GM21367 (cell line): ENCODE measurements around the gene PTPRN2.
"Not testable (repeated sequence)": the region's sequence is repeated elsewhere in the genome, so short reads cannot be mapped to it uniquely, and the experiment has no call there.

Experiments
- ATAC-seq: cut with Tn5 transposase; IDR thresholded peaks from one replicate; pipeline ENCODE4 v1.9.1; 2021; ENCODE audit not compliant: unreplicated experiment

PTPRN2 gene

DNA sequence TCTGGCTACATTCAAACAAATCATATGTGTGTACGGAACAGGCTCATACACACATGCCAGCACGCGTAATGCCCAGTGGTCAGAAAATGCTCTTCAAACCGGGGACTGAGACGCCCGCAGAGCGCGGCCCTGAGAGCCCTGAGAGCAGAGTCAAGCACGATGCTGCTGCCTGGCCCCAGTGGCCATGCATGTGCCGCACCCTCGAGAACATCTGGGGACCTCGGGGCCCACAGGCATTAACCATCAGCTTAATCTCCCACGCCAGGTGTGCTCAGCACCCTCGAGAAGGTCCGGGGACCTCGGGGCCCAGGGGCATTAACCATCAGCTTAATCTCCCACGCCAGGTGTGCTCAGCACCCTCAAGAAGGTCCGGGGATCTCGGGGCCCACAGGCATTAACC, 163.1 kb downstream of the PTPRN2 start:
- no peak for ATAC-seq

DNA sequence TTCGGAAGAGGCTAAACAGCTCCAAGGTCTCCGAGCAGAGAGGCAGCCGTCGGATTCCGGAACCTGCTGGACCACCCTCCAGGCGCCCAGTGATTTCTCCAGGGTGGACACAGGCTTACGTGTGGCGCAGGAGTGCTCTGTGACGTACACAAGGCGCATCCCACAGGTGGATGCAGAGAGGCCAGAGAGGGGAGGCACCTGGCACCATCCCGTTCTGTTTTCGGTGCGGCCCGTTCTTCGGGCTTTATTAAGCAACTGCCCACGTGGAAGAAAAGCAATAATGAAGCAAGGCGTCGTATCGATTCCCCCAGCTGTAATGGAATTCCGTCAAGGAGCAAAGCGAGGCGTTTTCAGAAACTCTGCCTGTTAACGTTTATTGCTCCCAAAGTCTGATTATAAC, 163.6 kb downstream of the PTPRN2 start:
- ATAC-seq = no peak

DNA sequence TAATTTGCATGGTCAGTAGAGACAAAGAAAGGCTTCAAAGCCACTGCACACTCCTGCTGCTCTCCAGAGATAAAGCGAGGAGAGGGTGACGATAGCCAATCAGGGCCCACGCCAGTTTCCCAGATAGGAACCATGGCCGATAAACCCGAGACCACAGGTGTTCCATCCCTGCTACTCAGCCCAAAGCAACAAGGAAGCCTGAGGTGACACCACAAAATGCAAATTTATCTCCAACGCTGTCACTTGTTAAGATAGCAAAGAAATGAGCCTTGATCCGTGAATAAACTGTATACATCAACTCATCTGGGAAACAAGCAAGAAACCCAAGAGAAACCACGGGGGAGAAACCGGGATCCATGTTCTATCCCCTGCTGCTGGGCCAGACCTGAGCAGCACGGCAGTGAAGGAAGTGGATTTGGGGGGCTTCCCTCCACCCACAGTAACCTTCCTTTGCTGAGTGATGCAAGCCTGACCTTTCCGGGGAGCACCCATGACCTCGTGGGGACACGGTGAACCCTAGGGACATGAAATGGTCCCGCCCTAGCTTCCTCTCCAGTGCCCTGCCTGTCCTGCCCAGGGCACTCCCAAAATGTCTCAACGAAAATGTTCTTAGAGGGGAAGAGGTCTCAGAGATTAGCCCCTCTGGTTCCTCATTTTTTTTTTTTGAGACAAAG, 164.6 kb downstream of the PTPRN2 start:
- no peak for ATAC-seq

DNA sequence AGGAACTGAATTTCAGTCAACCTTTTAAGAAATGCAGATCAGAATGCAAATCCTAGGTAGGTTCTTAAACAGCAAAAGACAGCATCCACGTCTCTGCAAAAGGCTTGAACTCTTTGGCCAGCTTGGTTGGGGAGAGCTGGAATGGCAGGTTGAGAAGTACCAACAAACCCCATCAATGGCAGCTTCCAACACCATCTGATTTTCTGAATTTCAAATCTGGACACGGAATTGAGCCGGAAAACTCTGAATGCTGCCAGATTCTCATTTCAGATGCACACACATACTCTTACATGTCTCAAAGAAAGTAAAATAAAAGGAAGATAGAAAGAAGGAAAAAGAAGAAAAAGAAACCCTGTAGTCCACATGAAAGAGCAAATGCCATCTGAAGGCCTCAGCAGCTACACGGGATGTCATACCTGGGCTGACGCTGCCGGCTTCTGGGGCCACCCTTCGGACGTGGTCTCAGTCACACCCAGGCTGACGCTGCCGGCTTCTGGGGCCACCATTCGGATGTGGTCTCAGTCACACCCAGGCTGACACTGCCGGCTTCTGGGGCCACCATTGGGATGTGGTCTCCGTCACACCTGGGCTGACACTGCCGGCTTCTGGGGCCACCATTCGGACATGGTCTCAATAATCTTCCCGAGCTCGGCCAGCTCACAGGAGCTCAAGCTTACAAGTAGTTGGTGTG, 165.3 kb downstream of the PTPRN2 start:
- ATAC-seq = no peak

DNA sequence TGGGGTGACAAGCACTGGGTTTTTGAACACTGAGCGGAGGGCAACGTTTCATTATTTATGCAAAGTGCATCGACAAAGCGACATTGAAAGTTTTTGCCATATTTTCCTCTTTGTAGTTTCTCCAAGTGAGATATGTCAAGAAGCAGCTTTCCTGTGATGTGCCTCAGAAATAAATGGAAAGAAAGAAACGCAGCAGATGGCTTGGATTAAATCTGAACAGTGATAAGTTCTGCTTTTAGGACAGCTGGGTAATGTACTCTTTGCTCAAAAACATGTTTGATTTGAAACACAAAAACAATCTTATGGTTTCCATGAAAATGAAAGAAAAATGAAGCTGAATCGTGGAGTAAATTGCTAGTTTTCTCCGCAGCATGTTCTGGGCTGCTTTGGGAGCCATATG, 166.3 kb downstream of the PTPRN2 start:
- ATAC-seq = no peak

DNA sequence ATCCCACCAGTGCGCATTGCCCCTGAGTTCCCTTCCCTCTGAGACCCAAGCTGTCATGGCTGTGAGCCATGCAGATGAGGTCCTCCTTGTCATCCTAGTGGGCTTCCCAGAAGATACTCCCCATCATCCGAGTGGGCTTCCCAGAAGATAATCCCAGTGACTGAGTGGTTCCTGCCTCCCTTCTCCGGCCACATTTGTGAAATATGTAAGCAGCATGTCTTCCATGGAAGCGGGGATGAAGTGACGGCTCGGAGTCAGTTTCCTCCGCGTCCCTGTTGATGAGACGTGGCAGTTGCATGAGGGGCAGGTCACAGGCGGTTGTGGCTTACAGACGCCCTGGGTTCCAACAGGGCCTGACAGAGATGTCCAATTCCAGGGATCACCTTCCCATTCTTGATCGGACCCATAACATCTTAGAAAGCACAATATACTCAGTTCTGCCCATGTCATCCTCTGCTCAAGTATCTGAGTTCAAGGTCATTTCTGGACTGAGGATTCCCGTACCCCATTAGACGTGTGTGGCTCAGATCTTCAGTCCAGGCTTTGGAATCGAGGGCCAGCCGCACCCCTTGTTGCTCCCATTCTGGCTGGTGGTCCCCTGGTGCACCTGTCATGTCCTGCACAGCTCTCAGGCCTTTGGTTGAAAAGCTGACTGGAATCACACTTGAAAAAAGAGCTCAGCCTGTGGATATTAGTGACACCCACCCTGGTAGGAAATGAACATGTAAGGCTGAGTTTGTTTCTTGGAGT, 166.9 kb downstream of the PTPRN2 start:
- ATAC-seq = no peak

DNA sequence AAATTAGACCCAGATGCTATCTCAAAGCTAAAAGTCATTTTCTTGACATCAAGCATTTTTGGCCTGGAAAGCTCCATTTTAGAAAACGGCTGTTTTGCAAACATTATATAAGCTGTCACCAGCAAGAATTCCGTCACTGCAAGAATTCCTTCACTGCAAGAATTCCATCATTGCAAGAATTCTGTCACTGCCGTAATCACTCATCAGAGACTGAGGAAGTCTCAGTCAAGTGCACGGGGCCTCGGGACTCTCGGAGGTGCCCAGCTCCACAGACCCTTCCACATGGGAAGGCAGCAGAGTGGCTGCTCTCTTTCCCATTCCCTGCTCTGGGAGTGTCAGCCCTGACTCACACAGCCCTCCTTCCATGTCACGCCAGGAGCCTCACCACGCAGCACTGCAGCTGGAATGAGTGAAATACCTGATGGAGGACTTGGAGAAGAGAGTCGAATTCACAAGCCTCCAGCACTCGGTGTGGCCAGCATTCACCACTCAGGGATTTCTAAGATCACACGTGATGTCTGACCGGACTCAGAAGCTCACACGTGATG, 168.3 kb downstream of the PTPRN2 start:
- ATAC-seq = no peak

DNA sequence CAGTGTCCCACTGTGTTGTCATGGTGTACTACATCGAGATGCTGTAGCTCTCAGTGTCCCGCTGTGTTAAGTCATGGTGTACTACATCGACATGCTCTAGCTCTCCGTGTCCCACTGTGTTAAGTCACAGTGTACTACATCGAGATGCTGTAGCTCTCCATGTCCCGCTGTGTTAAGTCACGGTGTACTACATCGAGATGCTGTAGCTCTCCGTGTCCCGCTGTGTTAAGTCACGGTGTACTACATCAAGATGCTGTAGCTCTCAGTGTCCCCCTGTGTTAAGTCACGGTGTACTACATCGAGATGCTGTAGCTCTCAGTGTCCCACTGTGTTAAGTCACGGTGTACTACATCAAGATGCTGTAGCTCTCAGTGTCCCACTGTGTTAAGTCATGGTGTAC, 169.2 kb downstream of the PTPRN2 start:
- not testable (repeated sequence) for ATAC-seq

DNA sequence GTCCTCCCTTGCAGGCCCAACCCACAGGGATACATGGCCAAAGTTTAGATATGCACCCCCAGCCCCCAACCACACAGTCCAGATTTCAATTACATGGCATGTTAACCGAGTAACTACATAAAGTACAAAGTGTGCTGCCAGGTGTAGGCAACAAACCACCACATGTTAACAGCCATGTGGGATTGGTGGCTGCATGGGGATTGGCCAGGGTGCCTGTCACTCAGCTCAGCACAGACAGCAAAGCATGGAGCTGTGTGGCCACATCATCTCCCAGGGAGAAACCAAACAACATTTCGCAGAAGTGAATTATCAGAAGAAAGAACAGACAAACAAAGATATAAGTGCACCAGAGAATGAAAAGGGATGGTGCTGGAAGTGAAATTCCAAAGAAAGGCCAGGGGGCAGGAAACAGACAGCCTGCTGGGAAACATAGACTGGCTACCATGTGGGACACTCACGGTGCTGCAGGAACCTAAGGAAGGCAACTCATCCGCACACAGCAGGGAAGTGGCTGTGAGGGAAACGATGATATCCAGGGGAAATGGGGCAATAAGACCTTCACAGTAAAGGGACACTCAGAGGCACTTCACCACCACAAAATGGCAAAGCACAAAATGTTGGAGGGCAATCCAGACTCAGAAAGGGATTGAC, 171.2 kb downstream of the PTPRN2 start:
- ATAC-seq = no peak

DNA sequence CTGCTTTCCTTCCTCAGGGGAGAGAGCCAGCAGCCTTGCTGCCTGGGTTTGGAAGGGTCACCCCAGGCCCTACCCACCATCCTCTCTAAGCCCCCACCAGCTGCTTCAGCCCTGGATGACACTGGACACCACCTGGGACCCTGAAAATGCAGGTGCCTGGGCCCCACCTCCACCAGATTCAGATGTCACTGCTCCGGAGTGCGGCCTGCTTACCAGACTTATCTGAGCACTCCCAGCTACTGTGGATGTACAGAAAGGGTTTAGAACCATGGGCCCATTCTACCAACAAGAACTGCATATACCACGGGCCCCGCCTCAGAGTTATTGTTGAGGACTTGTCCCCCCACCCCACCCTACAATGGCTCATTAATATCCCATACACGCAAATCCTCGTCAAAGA, 172.3 kb downstream of the PTPRN2 start:
- no peak for ATAC-seq

DNA sequence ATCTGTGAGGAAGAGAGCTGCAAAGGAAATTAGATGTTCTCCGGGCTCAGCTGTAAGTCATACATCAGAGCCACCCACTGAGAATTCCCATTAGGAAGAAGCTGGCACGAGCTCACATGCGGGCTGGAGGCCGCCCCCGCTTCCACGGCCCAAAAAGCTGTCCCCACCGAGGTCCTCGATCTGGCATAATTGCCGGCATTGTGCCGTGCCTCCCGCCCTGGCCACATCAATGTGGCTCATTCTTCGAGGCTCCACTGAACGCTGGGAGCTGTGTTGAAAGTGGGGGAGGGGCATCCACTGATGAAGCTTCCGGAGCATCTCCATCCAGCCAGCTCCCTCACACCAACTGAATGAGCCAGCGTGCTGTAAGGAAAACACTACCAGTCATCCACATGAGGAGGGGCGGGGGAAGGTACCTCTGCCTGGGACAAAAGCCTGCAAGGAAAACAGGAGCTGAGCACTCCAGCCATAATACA, 173.1 kb downstream of the PTPRN2 start:
- no peak for ATAC-seq

DNA sequence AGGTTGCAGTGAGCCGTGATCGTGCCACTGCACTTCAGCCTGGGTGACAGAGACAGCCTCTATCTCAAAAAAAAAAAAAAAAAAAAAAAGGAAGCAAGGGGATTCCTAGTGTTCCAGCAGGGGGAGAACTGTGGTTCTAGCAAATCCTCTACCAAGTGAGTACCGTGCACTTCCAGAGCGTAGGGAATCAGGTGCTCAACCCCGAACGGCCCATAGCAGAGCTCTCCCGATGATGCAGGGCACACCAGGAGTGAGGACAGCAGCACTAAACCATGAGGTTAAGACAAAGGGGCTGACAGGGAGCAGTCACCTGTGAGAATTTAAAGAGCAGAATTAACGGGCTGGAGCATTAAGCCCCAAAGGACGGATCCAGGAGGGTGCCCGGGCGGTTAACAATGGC, 173.6 kb downstream of the PTPRN2 start:
- no peak for ATAC-seq

DNA sequence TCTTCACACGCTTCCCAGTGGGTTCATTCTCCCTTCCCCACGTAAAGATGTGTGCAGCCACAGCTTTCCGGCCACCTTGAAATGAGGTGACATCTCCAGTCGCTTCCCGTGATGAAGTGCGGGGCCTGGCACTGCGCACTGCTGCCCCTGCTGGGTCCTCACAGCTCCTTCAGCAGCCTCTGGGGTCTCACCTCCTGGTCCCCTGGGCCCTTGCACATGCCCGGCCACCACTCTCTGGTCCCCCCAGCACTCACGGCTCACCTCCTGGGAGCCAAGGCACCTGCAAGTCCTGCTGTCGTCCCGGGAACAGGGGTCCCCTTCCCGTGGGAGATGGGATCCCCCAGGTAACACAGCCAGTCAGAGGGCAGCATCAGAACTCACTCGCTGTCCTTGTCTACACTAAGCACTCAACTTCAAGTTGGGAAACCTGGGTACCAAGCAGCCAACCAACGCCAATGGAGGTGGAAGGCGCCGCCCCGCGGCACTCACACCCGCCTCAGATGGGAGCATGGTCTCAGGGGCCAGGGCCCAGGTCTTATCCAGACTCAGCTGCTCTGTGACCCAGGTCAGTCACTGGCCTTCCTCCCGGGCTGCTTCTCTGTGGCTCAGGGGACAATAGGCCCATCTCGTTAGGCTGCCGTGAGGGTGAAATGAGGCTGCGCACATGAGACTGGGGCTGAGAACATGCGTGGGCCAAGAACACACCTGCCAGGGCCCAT, 176.2 kb downstream of the PTPRN2 start:
- no peak for ATAC-seq

DNA sequence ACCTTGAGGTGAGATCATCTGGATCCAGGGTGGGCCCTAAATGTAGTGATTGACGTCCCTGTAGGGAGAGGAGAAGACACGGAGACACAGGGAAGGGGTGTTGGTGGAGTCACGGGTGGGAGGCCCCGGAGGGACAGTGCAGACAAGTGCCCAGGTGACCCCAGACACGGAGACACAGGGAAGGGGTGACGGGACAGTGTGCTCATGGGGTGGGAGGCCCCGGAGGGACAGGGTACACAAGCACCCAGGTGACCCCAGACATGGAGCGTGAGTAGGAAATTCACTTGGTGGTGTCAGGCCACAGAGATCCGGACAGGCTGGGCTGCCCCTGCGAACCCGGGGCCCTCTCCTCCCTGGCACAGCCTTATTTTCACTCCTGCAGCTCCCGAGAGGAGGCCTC, 176.9 kb downstream of the PTPRN2 start:
- no peak for ATAC-seq

DNA sequence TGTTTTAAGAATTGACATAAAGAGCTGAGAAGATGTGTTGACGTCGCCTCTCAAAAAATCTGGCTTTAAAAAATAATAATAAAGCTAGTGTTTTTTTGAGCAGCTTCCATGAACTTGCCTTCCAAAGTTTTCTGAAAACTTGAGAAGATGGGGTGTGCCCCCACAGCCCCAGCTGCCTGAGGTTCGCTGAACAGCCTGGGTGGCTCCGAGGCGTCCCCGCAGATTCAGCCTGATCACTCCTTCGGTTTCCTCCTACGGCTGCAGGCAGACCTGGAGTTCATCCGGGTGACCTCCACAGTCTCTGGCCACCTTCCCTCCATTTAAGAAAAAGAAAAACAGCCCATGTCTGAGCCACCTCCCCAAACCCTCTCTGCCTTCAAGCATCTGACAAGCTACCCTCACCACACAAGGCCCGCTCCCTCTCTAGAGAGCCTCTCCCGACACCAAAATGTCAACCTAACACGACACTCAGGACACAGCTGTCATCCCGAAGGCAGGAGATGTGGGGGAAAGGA, 177.8 kb downstream of the PTPRN2 start:
- ATAC-seq = no peak

DNA sequence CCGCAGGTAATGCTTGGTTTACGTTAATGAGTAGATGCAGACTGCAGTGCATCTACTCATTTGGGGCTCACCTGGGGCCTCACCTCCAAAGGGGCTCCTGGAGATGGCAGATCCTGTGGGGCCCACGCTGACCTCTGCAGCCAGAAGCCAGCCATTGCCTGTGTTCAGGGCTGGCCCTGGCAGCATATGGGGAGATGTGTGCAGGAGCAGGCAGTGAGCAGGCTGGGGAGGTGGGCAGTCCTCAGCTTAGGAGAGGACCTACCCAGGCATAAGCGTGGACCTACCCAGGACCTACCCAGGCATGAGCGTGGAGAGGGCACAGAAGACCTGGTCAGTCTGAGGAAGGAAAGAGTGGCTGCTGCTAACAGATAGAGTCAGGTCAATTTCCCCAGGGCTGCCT, 178.5 kb downstream of the PTPRN2 start:
- no peak for ATAC-seq

DNA sequence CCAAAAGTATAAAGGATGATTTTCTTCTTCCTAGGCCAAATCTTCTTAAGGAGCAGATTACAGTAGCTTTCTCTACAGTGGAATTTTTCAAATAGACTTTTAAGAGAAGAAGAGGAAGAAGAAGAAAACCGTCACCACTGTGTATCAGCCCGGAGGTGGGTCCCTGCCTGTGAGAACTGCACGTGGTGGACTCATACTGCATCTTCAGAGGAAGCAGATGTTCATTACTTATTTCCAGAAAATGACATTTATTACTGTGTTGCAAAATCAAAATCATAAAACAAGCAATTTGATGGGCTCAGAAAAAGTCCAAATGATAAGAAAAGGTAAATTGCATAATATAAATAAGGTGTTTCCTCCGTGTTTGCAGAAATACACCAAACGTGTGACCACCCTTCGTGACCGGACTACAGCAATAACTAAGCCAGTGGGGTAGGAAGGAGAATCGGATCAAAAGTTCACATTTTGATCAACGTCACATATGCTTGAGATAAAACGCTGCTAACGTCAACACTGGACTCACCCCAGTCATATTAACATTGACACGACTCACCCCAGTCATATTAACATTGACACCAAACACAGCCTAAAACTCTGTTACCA, 179.2 kb downstream of the PTPRN2 start:
- ATAC-seq = no peak

DNA sequence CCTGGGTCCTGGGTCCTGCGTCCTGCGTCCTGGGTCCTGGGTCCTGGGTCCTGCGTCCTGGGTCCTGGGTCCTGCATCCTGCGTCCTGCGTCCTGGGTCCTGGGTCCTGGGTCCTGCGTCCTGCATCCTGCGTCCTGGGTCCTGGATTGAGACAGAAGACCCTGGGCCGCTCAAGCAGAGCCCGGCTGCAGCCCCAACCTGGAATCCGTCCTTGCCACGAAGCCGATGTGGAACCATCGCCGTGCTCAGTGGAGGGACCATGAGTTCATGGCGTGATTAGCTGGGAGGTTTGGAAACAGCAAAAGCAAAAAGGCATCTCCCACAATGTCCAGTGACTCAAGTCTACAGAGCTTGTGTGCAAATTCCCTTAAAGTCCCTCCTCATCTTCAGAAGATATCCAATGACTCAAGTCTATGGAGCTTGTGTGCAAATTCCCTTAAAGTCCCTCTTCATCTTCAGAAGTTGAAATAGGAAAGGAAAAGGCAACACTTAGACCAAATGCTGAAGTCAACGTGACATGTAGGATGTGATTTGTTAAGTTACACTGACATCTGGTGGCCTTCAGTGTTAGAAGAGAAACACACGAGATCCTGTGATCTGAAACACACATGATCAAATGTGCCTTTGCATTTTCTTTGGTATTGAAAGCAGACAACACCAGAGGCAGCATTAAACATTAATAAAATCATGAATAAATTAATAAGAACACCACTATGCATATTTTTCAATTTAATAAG, 179.9 kb downstream of the PTPRN2 start:
- no peak for ATAC-seq

DNA sequence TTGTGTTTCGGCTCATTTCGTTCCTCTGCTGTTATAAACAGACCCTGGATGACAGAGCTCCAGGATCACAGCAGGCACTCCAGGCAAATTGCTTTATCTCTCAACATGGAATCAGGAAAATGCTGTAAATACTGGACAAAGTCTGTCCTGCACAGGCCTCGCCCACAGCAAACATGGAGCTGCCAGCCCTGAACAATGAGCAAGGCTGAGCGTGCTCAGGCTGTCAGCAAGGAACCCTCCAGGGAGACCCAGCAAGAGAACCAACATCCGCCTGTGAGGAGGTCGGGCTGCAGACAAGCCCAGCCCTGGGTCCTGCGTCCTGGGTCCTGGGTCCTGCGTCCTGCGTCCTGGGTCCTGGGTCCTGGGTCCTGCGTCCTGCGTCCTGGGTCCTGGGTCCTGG, 180.8 kb downstream of the PTPRN2 start:
- no peak for ATAC-seq
